ENCODE measurements around the gene SCN7A.
"Not testable (repeated sequence)": the region's sequence is repeated elsewhere in the genome, so short reads cannot be mapped to it uniquely, and the experiment has no call there.

Gene SCN7A

DNA sequence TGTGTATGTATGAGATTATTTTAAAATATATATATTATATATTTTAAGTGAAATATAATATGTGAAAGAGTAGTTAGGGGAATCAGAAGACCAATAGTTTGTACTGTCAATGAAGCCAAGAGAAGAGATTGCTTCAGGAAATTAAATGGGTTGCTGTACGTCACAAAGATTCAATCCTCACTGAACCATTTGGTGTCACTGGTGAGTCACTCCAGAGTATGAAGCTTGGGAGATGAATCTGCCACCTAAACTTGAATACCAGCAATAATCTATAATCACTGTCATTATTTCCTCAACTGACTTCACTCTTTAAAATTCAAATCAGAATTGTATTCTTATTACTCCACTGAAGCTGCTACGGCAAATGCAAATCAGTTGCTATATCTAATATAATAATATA, 76.4 kb downstream of the SCN7A start:
- no peaks in the 10 kb centered on the region for H3K36me3 ChIP-seq (ENCODE audit: insufficient read depth, low read depth, low read length)
- no peaks in the 10 kb centered on the region for H3K4me1 ChIP-seq (ENCODE audit: insufficient read depth, low read length)
- H3K9ac ChIP-seq (ENCODE audit: low read depth, low read length): no peak overlapping the region
- no peaks in the 10 kb centered on the region for H3K9me3 ChIP-seq (ENCODE audit: insufficient read depth, low read depth, low read length)
- no peak overlapping the region for H3K27ac ChIP-seq (ENCODE audit: low read length)
- H3K27me3 ChIP-seq (ENCODE audit: insufficient read depth, low read length): no peaks in the 10 kb centered on the region
- H3K4me3 ChIP-seq (ENCODE audit: low read length): no peak overlapping the region

DNA sequence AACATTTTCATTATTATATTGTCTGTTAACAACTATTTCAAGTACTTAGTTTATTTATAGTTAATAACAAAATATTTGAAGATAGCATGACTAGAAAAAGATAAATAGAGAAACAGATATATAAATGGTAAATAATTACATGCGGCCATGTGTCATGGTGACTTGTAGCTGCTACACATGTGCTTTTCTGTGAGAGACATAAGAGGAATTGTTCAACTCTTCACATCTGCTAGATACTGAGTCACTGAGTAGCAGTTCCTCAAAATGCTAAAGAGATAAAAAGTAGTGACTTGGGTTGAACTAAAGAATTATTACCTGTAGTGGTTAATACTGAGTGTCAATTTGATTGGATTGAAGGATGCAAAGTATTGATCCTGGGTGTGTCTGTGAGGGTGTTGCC, 80.8 kb downstream of the SCN7A start:
- Histone ChIP-seq H3K27ac (ENCODE audit: low read length) (no peak overlapping the region), H3K4me3 (ENCODE audit: low read length) (no peak overlapping the region), H3K9ac (ENCODE audit: low read depth, low read length) (no peak overlapping the region), H3K36me3 (ENCODE audit: insufficient read depth, low read depth, low read length) (no peaks in the 10 kb centered on the region), H3K4me1 (ENCODE audit: insufficient read depth, low read length) (no peaks in the 10 kb centered on the region), H3K9me3 (ENCODE audit: insufficient read depth, low read depth, low read length) (no peaks in the 10 kb centered on the region), H3K27me3 (ENCODE audit: insufficient read depth, low read length) (no peaks in the 10 kb centered on the region)

DNA sequence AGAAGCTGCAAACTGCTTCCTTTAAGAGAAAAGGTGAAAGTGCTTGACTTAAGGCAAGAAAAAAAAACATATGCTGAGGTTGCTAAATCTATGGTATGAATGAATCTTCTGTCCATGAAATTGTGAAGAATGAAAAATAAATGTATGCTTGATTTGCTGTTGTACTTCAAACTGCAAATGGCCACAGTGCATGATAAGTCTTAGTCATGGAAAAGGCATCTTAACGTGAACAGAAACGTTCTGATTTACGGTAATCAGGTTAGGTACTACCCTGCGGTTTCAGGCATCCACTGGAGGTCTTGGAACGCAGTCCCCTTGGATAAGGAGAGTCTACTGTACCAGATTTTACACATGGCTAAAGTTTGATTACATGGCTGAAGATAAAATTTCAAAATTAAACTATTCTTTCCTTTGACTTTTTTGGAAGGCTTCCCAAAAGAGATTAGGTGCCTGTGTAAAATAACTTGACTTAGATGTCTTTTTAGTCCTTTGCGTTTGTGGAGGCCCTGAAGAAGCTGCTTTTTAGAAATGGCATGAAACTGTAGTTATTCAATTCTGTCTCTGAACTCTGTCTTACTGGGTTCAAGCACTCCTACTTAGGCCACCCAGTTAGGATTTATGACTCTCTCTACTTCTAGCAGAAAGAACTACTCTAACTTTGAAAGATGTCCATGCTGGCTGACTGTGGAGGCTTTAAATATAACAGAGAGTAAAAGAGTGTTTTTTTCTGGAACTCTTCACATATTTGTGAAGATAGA, 82.4 kb downstream of the SCN7A start:
- Histone ChIP-seq H3K4me3 (ENCODE audit: low read length) (no peak overlapping the region), H3K27ac (ENCODE audit: low read length) (no peak overlapping the region), H3K36me3 (ENCODE audit: insufficient read depth, low read depth, low read length) (no peaks in the 10 kb centered on the region), H3K9me3 (ENCODE audit: insufficient read depth, low read depth, low read length) (no peaks in the 10 kb centered on the region), H3K9ac (ENCODE audit: low read depth, low read length) (no peak overlapping the region), H3K27me3 (ENCODE audit: insufficient read depth, low read length) (no peaks in the 10 kb centered on the region), H3K4me1 (ENCODE audit: insufficient read depth, low read length) (no peaks in the 10 kb centered on the region)

DNA sequence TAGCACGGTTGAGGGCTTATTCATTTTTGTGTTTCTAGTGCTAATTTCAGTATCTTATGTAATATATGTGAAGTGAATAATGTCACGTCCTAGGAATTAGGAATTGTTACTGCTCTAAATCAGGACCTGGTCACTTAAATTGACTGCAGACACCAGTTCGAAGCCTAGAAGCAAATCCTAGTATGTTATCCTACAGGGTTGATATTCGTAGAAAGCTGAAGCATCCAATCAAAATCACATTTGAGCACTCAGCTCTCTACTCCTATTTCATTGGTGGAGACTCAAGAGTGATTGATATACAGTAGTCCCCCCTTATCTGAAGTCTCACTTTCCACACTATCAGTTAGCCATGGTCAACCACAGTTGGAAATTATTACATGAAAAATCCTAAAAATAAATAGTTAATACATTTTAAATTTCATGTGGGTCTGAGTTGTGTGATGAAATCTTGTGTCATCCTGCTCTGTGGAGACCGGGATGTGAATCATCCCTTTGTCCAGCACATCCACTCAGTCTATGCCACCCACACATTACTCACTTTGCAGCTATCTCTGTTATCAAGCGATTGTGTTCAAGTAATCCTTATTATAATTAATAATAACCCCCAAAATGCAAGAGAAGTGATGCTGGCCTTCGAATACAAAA, 83.1 kb downstream of the SCN7A start:
- H3K9ac ChIP-seq (ENCODE audit: low read depth, low read length): no peak overlapping the region
- H3K36me3 ChIP-seq (ENCODE audit: insufficient read depth, low read depth, low read length): no peaks in the 10 kb centered on the region
- H3K4me3 ChIP-seq (ENCODE audit: low read length): no peak overlapping the region
- H3K27me3 ChIP-seq (ENCODE audit: insufficient read depth, low read length): no peaks in the 10 kb centered on the region
- no peak overlapping the region for H3K27ac ChIP-seq (ENCODE audit: low read length)
- H3K9me3 ChIP-seq (ENCODE audit: insufficient read depth, low read depth, low read length): no peaks in the 10 kb centered on the region
- H3K4me1 ChIP-seq (ENCODE audit: insufficient read depth, low read length): no peaks in the 10 kb centered on the region

DNA sequence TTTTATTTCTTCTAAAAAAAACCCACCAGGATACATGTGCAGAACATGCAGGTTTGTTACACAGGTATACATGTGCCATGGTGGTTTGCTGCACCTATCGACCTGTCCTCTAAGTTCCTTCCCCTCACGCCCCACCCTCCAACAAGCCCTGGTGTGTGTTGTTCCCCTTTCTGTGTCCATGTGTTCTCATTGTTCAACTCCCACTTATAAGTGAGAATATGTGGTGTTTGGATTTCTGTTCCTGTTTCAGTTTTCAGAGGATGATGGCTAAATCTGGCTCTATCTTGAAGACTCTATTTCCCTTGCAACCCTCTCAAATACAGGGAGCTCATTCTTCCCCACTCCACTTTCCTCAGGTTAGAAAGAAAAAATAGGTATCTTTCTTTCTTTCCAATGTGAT, 86.3 kb downstream of the SCN7A start:
- H3K4me3 ChIP-seq (ENCODE audit: low read length); H3K36me3 ChIP-seq (ENCODE audit: insufficient read depth, low read depth, low read length); H3K27me3 ChIP-seq (ENCODE audit: insufficient read depth, low read length); H3K9me3 ChIP-seq (ENCODE audit: insufficient read depth, low read depth, low read length); H3K9ac ChIP-seq (ENCODE audit: low read depth, low read length); H3K4me1 ChIP-seq (ENCODE audit: insufficient read depth, low read length); H3K27ac ChIP-seq (ENCODE audit: low read length): not testable (repeated sequence)

DNA sequence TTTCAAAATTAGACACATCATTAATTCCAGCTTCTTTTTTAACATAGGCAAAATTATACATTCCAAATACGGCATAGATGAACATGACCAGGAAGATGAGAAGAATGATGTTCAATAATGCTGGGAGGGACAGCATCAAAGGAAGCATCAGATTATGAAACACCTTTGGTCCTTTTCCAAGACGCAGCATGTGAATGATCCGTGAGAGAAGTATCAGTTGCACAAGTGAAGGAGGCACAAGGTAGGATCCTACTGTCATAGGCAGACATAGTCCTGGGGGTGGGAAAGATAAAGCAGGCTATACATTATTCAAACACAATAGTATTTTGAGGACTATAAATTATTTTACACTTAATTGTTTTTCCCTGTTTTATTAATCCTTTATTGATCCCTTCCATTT, 87.7 kb downstream of the SCN7A start:
- Histone ChIP-seq H3K27ac (ENCODE audit: low read length) (no peak overlapping the region), H3K9me3 (ENCODE audit: insufficient read depth, low read depth, low read length) (no peaks in the 10 kb centered on the region), H3K9ac (ENCODE audit: low read depth, low read length) (no peak overlapping the region), H3K27me3 (ENCODE audit: insufficient read depth, low read length) (no peaks in the 10 kb centered on the region), H3K4me1 (ENCODE audit: insufficient read depth, low read length) (no peaks in the 10 kb centered on the region), H3K36me3 (ENCODE audit: insufficient read depth, low read depth, low read length) (no peaks in the 10 kb centered on the region), H3K4me3 (ENCODE audit: low read length) (no peak overlapping the region)

DNA sequence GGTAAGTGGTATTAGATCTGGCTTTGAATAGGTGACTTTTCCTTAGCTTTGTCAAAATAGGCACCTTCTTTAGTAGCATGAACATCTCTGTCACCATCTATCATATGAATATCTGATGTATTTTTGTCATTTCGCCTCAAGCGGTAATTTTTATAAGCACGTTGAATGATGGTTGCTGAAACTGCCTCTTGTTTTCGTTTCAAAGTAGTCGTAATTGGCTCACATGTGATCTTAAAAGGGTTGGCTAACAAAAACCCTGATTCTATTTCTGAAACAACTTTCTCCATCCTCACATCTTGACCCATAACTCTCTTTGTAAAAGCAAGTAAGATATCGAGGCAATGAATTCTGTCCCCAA, 88.5 kb downstream of the SCN7A start:
- H3K27me3 ChIP-seq (ENCODE audit: insufficient read depth, low read length): no peaks in the 10 kb centered on the region
- no peak overlapping the region for H3K27ac ChIP-seq (ENCODE audit: low read length)
- no peak overlapping the region for H3K4me3 ChIP-seq (ENCODE audit: low read length)

DNA sequence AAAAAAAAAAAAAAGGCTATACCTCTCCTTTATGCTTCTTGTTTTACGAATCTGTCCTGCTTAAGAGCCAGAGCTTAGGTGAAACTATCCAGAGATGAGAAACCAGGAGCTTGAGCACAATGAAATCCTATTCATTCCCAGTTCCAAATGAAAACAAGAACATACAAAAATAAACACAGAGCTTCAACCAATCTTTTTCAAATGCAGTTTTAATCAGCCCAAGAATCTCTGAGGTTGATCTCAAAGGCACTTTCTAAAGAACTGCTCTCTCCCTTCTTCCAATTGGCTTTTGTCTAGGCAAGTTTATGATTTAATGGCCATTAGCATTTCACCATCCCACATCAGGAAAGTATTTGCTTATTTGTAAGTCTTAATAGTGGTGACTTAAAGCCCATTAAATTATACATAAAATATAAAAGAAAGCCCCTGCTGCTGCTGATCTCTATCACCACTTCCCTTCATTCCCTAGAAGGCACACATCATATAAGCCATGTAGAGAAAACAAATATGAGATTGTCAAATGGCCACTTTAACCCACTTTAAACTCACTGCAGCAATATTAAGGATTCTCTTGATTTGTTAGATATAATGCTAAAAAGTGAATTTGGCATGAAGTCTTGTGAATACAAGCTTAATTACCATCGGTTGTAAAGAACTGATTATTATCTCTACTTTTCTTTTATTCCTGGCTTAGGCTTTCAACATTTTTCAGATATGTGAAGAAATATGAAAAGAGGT, 89.0 kb downstream of the SCN7A start:
- Histone ChIP-seq H3K27ac (ENCODE audit: low read length) (no peak overlapping the region), H3K9ac (ENCODE audit: low read depth, low read length) (no peak overlapping the region), H3K4me3 (ENCODE audit: low read length) (no peak overlapping the region), H3K36me3 (ENCODE audit: insufficient read depth, low read depth, low read length) (no peaks in the 10 kb centered on the region), H3K4me1 (ENCODE audit: insufficient read depth, low read length) (no peaks in the 10 kb centered on the region), H3K9me3 (ENCODE audit: insufficient read depth, low read depth, low read length) (no peaks in the 10 kb centered on the region), H3K27me3 (ENCODE audit: insufficient read depth, low read length) (no peaks in the 10 kb centered on the region)

More for the DNA sequence above, 88.5 kb downstream of the SCN7A start:
- no peak overlapping the region for H3K9ac ChIP-seq (ENCODE audit: low read depth, low read length)
- no peaks in the 10 kb centered on the region for H3K36me3 ChIP-seq (ENCODE audit: insufficient read depth, low read depth, low read length)
- H3K9me3 ChIP-seq (ENCODE audit: insufficient read depth, low read depth, low read length): no peaks in the 10 kb centered on the region
- H3K4me1 ChIP-seq (ENCODE audit: insufficient read depth, low read length): no peaks in the 10 kb centered on the region

DNA sequence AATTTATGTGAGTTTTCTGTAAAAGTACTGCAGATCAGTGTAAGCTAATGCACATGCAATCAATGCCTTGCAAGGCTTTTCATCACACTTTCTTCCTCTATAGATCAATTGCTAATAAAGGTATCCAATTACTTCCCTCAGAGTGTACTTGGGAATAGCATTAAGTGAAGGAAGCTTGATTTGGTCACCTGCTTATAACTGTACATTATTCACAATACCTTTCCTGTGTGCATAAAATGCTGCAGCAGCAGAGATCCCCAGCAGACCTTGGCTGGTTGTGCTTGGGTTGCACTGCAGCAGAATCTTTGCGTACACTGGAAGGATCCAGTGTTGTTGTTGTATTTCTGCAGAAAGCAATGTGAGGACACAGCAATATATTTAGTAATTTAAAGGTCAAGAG, 99.8 kb downstream of the SCN7A start:
- H3K9ac ChIP-seq (ENCODE audit: low read depth, low read length): no peak overlapping the region
- no peaks in the 10 kb centered on the region for H3K9me3 ChIP-seq (ENCODE audit: insufficient read depth, low read depth, low read length)
- H3K36me3 ChIP-seq (ENCODE audit: insufficient read depth, low read depth, low read length): no peaks in the 10 kb centered on the region
- H3K4me3 ChIP-seq (ENCODE audit: low read length): no peak overlapping the region
- no peaks in the 10 kb centered on the region for H3K27me3 ChIP-seq (ENCODE audit: insufficient read depth, low read length)
- no peak overlapping the region for H3K27ac ChIP-seq (ENCODE audit: low read length)
- H3K4me1 ChIP-seq (ENCODE audit: insufficient read depth, low read length): no peaks in the 10 kb centered on the region

DNA sequence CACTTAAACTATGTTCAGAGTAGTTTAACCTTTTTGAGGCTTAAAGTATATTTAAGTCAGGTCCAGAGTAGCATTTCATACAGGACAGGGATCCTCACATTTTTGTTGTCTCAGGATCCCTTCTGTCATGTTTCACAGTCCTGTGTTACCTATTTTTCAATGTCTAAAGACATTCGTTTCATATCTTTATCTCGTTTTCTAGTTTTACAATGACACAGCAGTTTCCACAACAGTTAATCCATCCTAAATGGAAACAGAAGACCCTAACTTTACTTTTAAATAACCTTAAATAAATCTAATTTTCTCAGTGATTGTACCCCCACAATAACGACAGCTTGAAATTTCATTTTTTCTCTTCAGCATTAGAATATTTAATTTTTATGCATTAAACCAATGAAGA, 101.0 kb downstream of the SCN7A start:
- H3K27me3 ChIP-seq (ENCODE audit: insufficient read depth, low read length): no peaks in the 10 kb centered on the region
- no peak overlapping the region for H3K27ac ChIP-seq (ENCODE audit: low read length)
- H3K4me3 ChIP-seq (ENCODE audit: low read length): no peak overlapping the region
- no peaks in the 10 kb centered on the region for H3K36me3 ChIP-seq (ENCODE audit: insufficient read depth, low read depth, low read length)
- H3K4me1 ChIP-seq (ENCODE audit: insufficient read depth, low read length): no peaks in the 10 kb centered on the region
- H3K9me3 ChIP-seq (ENCODE audit: insufficient read depth, low read depth, low read length): no peaks in the 10 kb centered on the region
- H3K9ac ChIP-seq (ENCODE audit: low read depth, low read length): no peak overlapping the region

DNA sequence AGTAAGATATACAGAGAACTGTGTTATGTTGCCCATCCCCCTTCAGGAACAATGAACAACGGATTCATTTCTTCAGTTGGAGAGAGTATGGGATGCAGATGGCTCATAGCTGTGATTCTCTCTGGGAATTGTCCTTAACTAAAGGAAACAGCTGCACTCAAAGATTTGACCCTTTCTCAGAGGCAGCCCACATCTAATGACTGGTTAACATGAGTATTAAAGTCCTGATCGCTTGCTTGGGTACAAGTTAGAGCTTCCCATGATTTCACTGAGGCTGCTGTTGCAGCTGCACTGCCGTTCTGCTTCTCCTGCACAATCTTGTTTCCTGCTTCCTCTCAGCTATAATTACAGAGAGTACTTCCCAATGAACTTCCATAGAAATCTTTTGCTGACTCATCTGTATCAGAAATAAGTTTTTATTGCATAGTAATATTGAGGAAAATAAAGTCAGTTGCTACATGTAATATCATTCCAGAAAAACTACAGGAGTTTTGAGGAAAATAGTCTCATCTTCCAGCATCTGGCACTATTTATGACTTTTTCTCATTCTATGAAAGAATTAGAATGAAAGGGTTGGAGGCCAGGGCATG, 105.5 kb downstream of the SCN7A start:
- H3K36me3 ChIP-seq (ENCODE audit: insufficient read depth, low read depth, low read length): no peaks in the 10 kb centered on the region
- H3K27me3 ChIP-seq (ENCODE audit: insufficient read depth, low read length): no peaks in the 10 kb centered on the region
- H3K9ac ChIP-seq (ENCODE audit: low read depth, low read length): no peak overlapping the region
- H3K27ac ChIP-seq (ENCODE audit: low read length): no peak overlapping the region
- no peak overlapping the region for H3K4me3 ChIP-seq (ENCODE audit: low read length)
- no peaks in the 10 kb centered on the region for H3K9me3 ChIP-seq (ENCODE audit: insufficient read depth, low read depth, low read length)
- no peaks in the 10 kb centered on the region for H3K4me1 ChIP-seq (ENCODE audit: insufficient read depth, low read length)

DNA sequence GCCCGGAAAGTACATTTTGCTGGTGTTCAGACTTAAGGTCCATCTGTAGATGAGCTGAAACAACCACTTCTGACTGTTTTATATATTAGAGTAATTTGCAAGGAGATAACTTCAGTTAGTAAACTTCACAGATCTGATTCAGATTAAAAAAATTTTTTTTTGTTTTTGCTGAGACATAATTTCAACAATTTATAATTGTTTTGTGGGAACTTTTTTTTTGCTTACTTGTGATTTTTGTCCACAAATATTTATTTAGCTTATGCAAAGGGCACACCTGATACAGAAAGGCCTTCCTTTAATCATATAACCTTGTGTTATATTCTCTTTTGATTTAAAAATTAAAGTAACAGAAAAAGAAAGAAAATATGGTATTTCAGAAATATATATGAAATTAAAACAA, 108.7 kb downstream of the SCN7A start:
- no peaks in the 10 kb centered on the region for H3K36me3 ChIP-seq (ENCODE audit: insufficient read depth, low read depth, low read length)
- H3K9ac ChIP-seq (ENCODE audit: low read depth, low read length): no peak overlapping the region
- H3K27ac ChIP-seq (ENCODE audit: low read length): no peak overlapping the region
- no peaks in the 10 kb centered on the region for H3K9me3 ChIP-seq (ENCODE audit: insufficient read depth, low read depth, low read length)
- no peak overlapping the region for H3K4me3 ChIP-seq (ENCODE audit: low read length)
- H3K27me3 ChIP-seq (ENCODE audit: insufficient read depth, low read length): no peaks in the 10 kb centered on the region
- no peaks in the 10 kb centered on the region for H3K4me1 ChIP-seq (ENCODE audit: insufficient read depth, low read length)
